ENCODE data around the gene TRIOBP. TPM values are rescaled to one million over a fixed set of nuclear protein-coding genes. Genes with fewer than 3 reads are reported as not detected.

Gene TRIOBP
- total and polyA plus RNA-seq, 2 of the 4 experiments (the other 2 are of a cell fraction), result 46.4 to 69.8 TPM

DNA sequence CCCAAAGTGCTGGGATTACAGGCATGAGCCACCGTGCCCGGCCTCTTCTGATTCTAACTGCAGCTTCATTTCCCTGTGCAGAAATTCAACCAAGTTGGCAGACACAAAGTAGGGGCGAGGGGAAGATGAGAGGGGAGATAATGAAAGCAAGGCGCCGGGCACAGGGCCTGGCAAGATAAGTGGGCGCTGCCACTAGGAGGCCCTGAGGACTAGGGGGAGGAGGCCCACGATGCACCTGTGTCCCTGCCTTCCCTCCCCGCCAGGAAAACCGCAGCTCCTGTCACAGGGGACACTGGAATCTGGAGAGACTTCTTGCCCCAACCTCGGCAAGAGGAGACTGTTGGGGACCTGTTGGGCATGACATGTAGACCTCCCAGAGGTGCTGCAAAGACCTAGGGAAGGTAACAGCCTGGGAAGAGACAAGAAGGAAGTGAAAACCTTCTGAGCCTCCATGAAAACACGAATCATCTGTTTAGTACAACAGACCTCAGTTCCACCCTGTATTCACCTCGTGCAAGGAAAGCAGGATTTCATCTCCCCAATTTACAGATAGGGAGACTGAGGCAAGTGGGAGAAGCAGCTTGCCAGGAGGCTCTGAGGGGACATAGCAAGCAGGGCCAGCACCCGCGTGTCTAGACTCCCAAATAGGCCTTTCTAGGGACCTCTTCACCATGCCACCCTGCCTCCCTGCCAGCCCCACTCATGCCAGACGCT is 24.5 kb upstream of the TRIOBP start:
- Histone ChIP-seq H3K36me3 (ENCODE audit: control insufficient read depth, insufficient read depth, low read length) (peaks cover 11% of the 10 kb centered on the region), H3K27me3 (ENCODE audit: control insufficient read depth, insufficient read depth, low read length) (no peaks in the 10 kb centered on the region), H3K79me1 (ENCODE audit: low read depth in 1 of 2, low read length in 2 of 2) (peaks cover 11 to 66% of the 10 kb centered on the region in 2 experiments), H4K20me1 (ENCODE audit: insufficient read depth, low read length) (peaks cover 24% of the 10 kb centered on the region), H3K18ac (ENCODE audit: low read depth, low read length) (no peak overlapping the region), H4K8ac (ENCODE audit: low read depth in 2 of 2, low read length in 2 of 2) (no peak overlapping the region), H2BK15ac (ENCODE audit: low read depth, low read length) (no peak overlapping the region), H3K23ac (ENCODE audit: low read depth, low read length) (0 out of 2 replicates have a peak overlapping the region, but pooled peaks have one; percentile 29), H2BK5ac (ENCODE audit: low read depth, low read length, poor library complexity, severe bottlenecking) (no peak overlapping the region), H3K14ac (replicated peaks; ENCODE audit: low read depth, low read length) (no peak overlapping the region), H2AK9ac (replicated peaks; ENCODE audit: low read depth, low read length, poor library complexity) (peak overlapping the region; percentile 11), H2BK120ac (ENCODE audit: low read depth, low read length) (no peak overlapping the region; the same call in 1 of the 2 replicates), H3K4me1 (ENCODE audit: control insufficient read depth, insufficient read depth, low read length) (peaks cover 10% of the 10 kb centered on the region), H3K4me2 (ENCODE audit: low read depth, low read length) (no peak overlapping the region), H3K56ac (ENCODE audit: extremely low read depth, insufficient read depth, low read length) (no peak overlapping the region), H2BK20ac (ENCODE audit: low read depth, low read length) (no peak overlapping the region), H3K9me1 (ENCODE audit: insufficient read depth, low read length) (no peaks in the 10 kb centered on the region; the same call in 1 of the 2 replicates), H3K4me3 (ENCODE audit: insufficient read depth, low read depth, low read length) (no peak overlapping the region), H3K9me3 (ENCODE audit: control insufficient read depth, insufficient read depth, low read length) (no peaks in the 10 kb centered on the region), H4K5ac (ENCODE audit: low read depth, low read length) (no peak overlapping the region), H3K4ac (ENCODE audit: low read depth, low read length) (0 out of 2 replicates have a peak overlapping the region, but pooled peaks have one; percentile 36), H2AK5ac (ENCODE audit: low read depth, low read length) (no peak overlapping the region; the same call in 1 of the 2 replicates), H2AFZ (replicated peaks; ENCODE audit: low read length, poor library complexity) (no peak overlapping the region), H3K9ac (ENCODE audit: low read depth, low read length) (no peak overlapping the region), H4K91ac (ENCODE audit: insufficient read depth, low read depth, low read length) (no peak overlapping the region), H3K27ac (ENCODE audit: insufficient read depth, low read length) (no peak overlapping the region)
- 93% methylated on average over 3 of the region's 15 CpGs; no CpG with 5 or more reads in 1 of the 2 experiments for WGBS, 2 experiments (ENCODE audit: extremely low coverage in 2 of 2, insufficient read length in 1 of 2)
- dilution Hi-C loops (cut with HindIII; ENCODE audit: low sequenced_read_pairs, unreplicated experiment), result no loop called here
- no peak for DNase-seq
- intact Hi-C loops (cut with micrococcal nuclease), result no loop called here
- no peak for TF ChIP-seq RAD21 (IDR thresholded peaks at IDR 0.05; ENCODE audit: low read length)
- TF ChIP-seq, protein P1, sequence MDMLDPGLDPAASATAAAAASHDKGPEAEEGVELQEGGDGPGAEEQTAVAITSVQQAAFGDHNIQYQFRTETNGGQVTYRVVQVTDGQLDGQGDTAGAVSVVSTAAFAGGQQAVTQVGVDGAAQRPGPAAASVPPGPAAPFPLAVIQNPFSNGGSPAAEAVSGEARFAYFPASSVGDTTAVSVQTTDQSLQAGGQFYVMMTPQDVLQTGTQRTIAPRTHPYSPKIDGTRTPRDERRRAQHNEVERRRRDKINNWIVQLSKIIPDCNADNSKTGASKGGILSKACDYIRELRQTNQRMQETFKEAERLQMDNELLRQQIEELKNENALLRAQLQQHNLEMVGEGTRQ (IDR thresholded peaks at IDR 0.05; ENCODE audit: low read depth, low read length), result no peak
- TF ChIP-seq, protein P2, sequence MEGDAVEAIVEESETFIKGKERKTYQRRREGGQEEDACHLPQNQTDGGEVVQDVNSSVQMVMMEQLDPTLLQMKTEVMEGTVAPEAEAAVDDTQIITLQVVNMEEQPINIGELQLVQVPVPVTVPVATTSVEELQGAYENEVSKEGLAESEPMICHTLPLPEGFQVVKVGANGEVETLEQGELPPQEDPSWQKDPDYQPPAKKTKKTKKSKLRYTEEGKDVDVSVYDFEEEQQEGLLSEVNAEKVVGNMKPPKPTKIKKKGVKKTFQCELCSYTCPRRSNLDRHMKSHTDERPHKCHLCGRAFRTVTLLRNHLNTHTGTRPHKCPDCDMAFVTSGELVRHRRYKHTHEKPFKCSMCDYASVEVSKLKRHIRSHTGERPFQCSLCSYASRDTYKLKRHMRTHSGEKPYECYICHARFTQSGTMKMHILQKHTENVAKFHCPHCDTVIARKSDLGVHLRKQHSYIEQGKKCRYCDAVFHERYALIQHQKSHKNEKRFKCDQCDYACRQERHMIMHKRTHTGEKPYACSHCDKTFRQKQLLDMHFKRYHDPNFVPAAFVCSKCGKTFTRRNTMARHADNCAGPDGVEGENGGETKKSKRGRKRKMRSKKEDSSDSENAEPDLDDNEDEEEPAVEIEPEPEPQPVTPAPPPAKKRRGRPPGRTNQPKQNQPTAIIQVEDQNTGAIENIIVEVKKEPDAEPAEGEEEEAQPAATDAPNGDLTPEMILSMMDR (conservative IDR thresholded peaks at IDR 0.05; ENCODE audit: low read depth, low read length), result no peak
- no peak for TF ChIP-seq RFX5 (IDR thresholded peaks at IDR 0.05; ENCODE audit: low read depth, low read length)
- no peak for TF ChIP-seq BHLHE40 (IDR thresholded peaks at IDR 0.05; ENCODE audit: low read depth, low read length)
- TF ChIP-seq FOS (IDR thresholded peaks at IDR 0.05; ENCODE audit: low read depth, low read length), result no peak
- no peak for TF ChIP-seq SMC3 (IDR thresholded peaks at IDR 0.05; ENCODE audit: low read depth, low read length)
- no peak for TF ChIP-seq MXI1 (IDR thresholded peaks at IDR 0.05; ENCODE audit: borderline replicate concordance, low read depth, low read length)
- TF ChIP-seq MAFK (IDR thresholded peaks at IDR 0.05; ENCODE audit: low read depth, low read length), result no peak
- TF ChIP-seq CHD1 (IDR thresholded peaks at IDR 0.05; ENCODE audit: low read depth, low read length), result no peak
- no peak for TF ChIP-seq CEBPB (IDR thresholded peaks at IDR 0.05; ENCODE audit: low read depth, low read length)
- no peak for TF ChIP-seq MAZ (IDR thresholded peaks at IDR 0.05; ENCODE audit: borderline replicate concordance, low read depth, low read length)
- no peak for TF ChIP-seq POLR2A (IDR thresholded peaks at IDR 0.05; ENCODE audit: low read depth, low read length)
- no peak for TF ChIP-seq RCOR1 (IDR thresholded peaks at IDR 0.05; ENCODE audit: insufficient replicate concordance, low read length)
- no peak for TF ChIP-seq NFE2L2 (IDR thresholded peaks at IDR 0.05; ENCODE audit: low read depth, low read length)
- ATAC-seq (ENCODE audit: low read depth), result no peak
- POLR2A ChIA-PET (ENCODE audit: unreplicated experiment), result no interaction called here
- CTCF ChIA-PET, result no interaction called here
- no TSS peak for BruUV-seq (replicated peaks)
- in situ Hi-C loops (cut with MboI; ENCODE audit: low sequenced_read_pairs), result no loop called here

Data from IMR-90 (cell line).